GM12873 (cell line): Measurements from ENCODE around the gene WDR20.

Source experiments
- CTCF ChIP-seq: IDR thresholded peaks from 2 replicates; pipeline ENCODE4 v1.5.1; 2012; ENCODE audit warnings: low read depth, mild to moderate bottlenecking, moderate library complexity, low read length, control low read depth; ENCODE audit not compliant: insufficient read depth; ENCODE audit errors: missing control alignments

WDR20 gene

GRCh38 chr14:102236026-102236425 is 96.3 kb downstream of the WDR20 start:
- TF ChIP-seq CTCF: no peak

- TF ChIP-seq CTCF: no peak
Observed at GRCh38 chr14:102238131-102238530, 98.4 kb downstream of the WDR20 start.

- TF ChIP-seq CTCF: no peak
Observed at GRCh38 chr14:102238766-102239165, 99.1 kb downstream of the WDR20 start.

GRCh38 chr14:102239231-102239630 is 99.5 kb downstream of the WDR20 start:
- TF ChIP-seq CTCF: no peak

- no peak for TF ChIP-seq CTCF
Observed at GRCh38 chr14:102241147-102241546, 101.5 kb downstream of the WDR20 start.

- no peak for TF ChIP-seq CTCF
Observed at GRCh38 chr14:102246071-102246470, 106.4 kb downstream of the WDR20 start.

- no peak for TF ChIP-seq CTCF
Observed at GRCh38 chr14:102248121-102248520, 108.4 kb downstream of the WDR20 start.

GRCh38 chr14:102249041-102249440 is 109.3 kb downstream of the WDR20 start:
- no peak for TF ChIP-seq CTCF
